GM12874 (cell line): ENCODE results near the gene MBD3L2.
"Not testable (repeated sequence)": the region's sequence is repeated elsewhere in the genome, so short reads cannot be mapped to it uniquely, and the experiment has no call there.

Source experiments
- CTCF ChIP-seq: IDR thresholded peaks from 2 replicates; pipeline ENCODE4 v1.5.1; 2011; ENCODE audit warnings: low read depth, mild to moderate bottlenecking, control low read depth, low read length, moderate library complexity; ENCODE audit not compliant: insufficient read depth

Gene MBD3L2

DNA sequence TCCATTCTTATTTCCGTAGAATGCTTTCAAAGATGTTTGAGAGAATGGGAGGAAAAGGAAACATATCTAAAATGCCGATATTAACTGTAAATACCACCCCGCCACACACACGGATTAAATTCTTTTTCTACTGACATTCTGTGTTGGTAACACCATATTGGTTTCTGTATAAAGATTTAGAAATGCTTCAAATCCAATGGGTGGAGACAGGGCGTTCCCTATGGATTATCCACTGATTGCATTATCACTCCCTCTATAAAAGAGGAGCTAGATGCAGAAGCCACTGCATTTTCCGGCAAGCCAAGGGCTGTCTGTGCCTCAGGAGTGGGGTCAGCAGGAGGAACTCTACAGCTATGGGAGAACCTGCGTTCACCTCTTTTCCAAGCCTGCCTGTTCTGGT is at the start of gene MBD3L2:
MBD3L2 (plus strand) TSS at position 301 of the 400 bp plus-strand sequence; CDS start at position 354, 53 bp downstream.
- not testable (repeated sequence) for TF ChIP-seq CTCF

GRCh38 chr19:6999933-7000332 is 49.2 kb upstream of the MBD3L2 start:
- no peak for TF ChIP-seq CTCF

DNA sequence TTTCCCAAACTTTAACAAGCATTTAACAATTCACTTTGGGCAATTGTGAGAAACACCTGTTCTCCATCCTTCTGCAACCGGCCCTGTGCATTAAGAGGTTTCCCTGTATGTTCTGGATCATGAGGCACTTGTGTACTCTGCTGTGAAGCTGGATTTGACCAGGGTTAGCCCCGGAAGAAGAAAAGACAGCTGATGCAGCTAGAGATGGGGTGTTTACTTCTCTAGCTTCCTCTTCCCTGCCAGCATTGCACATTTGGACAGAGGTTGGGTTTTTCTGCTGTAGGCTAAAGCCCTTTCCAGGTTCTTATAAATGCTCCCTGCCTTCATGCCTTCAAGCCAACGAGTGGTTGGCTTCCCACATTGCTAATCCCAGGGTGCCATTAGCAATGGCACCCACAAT is 48.8 kb upstream of the MBD3L2 start:
- no peak for TF ChIP-seq CTCF

DNA sequence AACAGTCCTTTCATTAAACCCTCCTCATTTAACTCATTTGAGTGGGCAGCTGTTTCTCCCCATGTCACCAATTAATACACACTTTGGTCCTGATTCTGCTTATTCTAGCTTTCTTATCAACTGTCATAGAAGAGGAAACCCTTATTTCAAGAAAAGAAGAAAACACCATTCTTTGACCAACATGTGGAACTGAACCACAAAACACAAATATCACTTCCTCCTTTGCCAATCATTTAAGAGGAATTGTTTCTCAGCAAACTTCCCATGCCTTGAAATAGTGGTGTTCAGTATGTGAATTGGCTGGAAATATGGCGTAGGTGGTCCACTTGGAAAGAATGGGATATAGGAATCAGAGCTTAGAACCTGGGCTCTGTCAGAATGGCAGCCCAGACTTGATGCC is 48.3 kb upstream of the MBD3L2 start:
- no peak for TF ChIP-seq CTCF

GRCh38 chr19:7004313-7004931 is 44.7 kb upstream of the MBD3L2 start:
- no peak for TF ChIP-seq CTCF

GRCh38 chr19:7006135-7006704 is 42.9 kb upstream of the MBD3L2 start:
- TF ChIP-seq CTCF = no peak

DNA sequence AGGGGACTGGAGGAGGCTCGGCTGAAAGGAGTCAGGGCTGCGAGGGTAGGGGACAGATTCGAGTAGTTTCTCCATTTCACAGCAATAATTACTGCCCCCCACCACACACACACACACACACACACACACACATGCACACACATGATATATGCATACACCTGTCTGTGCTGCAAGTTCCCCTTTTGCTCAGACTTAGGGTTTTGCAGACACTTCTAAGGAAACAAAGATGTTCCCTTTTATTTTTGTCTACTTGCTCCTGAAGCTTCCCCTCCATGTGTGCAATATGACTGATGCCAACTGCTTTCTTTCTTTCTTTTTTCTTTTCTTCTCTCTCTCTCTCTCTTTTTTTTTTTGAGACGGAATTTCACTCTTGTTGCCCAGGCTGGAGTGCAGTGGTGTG is 41.3 kb upstream of the MBD3L2 start:
- no peak for TF ChIP-seq CTCF
